ENCODE data around the gene STPG3. TPM values are rescaled to one million over a fixed set of nuclear protein-coding genes. Genes with fewer than 3 reads are reported as not detected.

The STPG3 gene
- total and polyA plus RNA-seq, 9 of the 15 experiments (the other 6 are each of a cell fraction or from before 2014, with no cell fraction given): not detected

- TF ChIP-seq THRAP3 (IDR thresholded peaks at IDR 0.05; ENCODE audit: borderline replicate concordance) (no peak), FOXP1 (CRISPR knock-in tag; IDR thresholded peaks at IDR 0.05) (peak; percentile 88; the same call in 1 of the 2 replicates), HDAC2 (IDR thresholded peaks at IDR 0.05) (0 out of 2 replicates have a peak, but pooled peaks have one; percentile 72), TAL1 (IDR thresholded peaks at IDR 0.05) (peak; percentile 76), POLR2AphosphoS5 (IDR thresholded peaks at IDR 0.05; ENCODE audit: control insufficient read depth, insufficient read depth, low read depth, low read length) (peak; percentile 62), MYC (IDR thresholded peaks at IDR 0.05; ENCODE audit: low read depth, low read length) (peak; percentile 72), MYC (CRISPR knock-in tag; IDR thresholded peaks at IDR 0.05; ENCODE audit: borderline replicate concordance, low read depth) (no peak), KAT7 (CRISPR knock-in tag; IDR thresholded peaks at IDR 0.05; ENCODE audit: borderline replicate concordance) (0 out of 2 replicates have a peak, but pooled peaks have one; percentile 61), NR2C2 (CRISPR knock-in tag; IDR thresholded peaks at IDR 0.05) (no peak), NR2C2 (tag; IDR thresholded peaks at IDR 0.05) (peak; percentile 24; the same call in 1 of the 2 replicates), HNRNPLL (IDR thresholded peaks at IDR 0.05; ENCODE audit: low read depth, low read length, poor library complexity, severe bottlenecking) (peak; percentile 38), ARID1B (IDR thresholded peaks at IDR 0.05) (peak; percentile 85), GATA2 (CRISPR knock-in tag; IDR thresholded peaks at IDR 0.05) (peak; percentile 89), MXD1 (CRISPR knock-in tag; IDR thresholded peaks at IDR 0.05; ENCODE audit: borderline replicate concordance, poor library complexity, severe bottlenecking) (no peak), NFIC (IDR thresholded peaks at IDR 0.05) (peak; percentile 69), KLF1 (tag; IDR thresholded peaks at IDR 0.05) (peak; percentile 44; the same call in 1 of the 2 replicates), NR1H2 (CRISPR knock-in tag; IDR thresholded peaks at IDR 0.05) (0 out of 2 replicates have a peak, but pooled peaks have one; percentile 83), GABPB1 (CRISPR knock-in tag; IDR thresholded peaks at IDR 0.05) (peak; percentile 86), CREB3L1 (IDR thresholded peaks at IDR 0.05; ENCODE audit: borderline replicate concordance, low read depth) (0 out of 2 replicates have a peak, but pooled peaks have one; percentile 49)
- TF ChIP-seq, protein P1, sequence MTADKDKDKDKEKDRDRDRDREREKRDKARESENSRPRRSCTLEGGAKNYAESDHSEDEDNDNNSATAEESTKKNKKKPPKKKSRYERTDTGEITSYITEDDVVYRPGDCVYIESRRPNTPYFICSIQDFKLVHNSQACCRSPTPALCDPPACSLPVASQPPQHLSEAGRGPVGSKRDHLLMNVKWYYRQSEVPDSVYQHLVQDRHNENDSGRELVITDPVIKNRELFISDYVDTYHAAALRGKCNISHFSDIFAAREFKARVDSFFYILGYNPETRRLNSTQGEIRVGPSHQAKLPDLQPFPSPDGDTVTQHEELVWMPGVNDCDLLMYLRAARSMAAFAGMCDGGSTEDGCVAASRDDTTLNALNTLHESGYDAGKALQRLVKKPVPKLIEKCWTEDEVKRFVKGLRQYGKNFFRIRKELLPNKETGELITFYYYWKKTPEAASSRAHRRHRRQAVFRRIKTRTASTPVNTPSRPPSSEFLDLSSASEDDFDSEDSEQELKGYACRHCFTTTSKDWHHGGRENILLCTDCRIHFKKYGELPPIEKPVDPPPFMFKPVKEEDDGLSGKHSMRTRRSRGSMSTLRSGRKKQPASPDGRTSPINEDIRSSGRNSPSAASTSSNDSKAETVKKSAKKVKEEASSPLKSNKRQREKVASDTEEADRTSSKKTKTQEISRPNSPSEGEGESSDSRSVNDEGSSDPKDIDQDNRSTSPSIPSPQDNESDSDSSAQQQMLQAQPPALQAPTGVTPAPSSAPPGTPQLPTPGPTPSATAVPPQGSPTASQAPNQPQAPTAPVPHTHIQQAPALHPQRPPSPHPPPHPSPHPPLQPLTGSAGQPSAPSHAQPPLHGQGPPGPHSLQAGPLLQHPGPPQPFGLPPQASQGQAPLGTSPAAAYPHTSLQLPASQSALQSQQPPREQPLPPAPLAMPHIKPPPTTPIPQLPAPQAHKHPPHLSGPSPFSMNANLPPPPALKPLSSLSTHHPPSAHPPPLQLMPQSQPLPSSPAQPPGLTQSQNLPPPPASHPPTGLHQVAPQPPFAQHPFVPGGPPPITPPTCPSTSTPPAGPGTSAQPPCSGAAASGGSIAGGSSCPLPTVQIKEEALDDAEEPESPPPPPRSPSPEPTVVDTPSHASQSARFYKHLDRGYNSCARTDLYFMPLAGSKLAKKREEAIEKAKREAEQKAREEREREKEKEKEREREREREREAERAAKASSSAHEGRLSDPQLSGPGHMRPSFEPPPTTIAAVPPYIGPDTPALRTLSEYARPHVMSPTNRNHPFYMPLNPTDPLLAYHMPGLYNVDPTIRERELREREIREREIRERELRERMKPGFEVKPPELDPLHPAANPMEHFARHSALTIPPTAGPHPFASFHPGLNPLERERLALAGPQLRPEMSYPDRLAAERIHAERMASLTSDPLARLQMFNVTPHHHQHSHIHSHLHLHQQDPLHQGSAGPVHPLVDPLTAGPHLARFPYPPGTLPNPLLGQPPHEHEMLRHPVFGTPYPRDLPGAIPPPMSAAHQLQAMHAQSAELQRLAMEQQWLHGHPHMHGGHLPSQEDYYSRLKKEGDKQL (CRISPR knock-in tag; IDR thresholded peaks at IDR 0.05; ENCODE audit: borderline replicate concordance): 0 out of 2 replicates have a peak, but pooled peaks have one; percentile 32
These were observed 14.7 kb upstream of the STPG3 start (continued) for GRCh38 chr9:137236238-137236935.
